Kidney (tissue), 14 donors: ENCODE data around the gene HENMT1. TPM values are rescaled to one million over a fixed set of nuclear protein-coding genes. Genes with fewer than 3 reads are reported as not detected.
"Not testable (repeated sequence)": the region's sequence is repeated elsewhere in the genome, so short reads cannot be mapped to it uniquely, and the experiment has no call there.

Experiments used
- DNase-seq, 5 donors: peaks; one replicate each; pipeline ENCODE4 v3.0.0-alpha.2; 2013 to 2020
- FAIRE-seq: peaks from 2 replicates; lab custom pipeline; 2012; peaks lifted over from hg19 to GRCh38; lab: Jason Lieb, UNC
- H3K27ac ChIP-seq, 2 donors: one replicate each; pipeline ENCODE4 v1.7.0; 2013; ENCODE audit warnings: low read depth in 2 of 2, low read length in 2 of 2, inconsistent platforms in 1 of 2
- H3K27me3 ChIP-seq: one replicate; pipeline ENCODE4 v1.7.1; 2013; ENCODE audit warnings: low read length, inconsistent platforms; ENCODE audit not compliant: control insufficient read depth, insufficient read depth
- H3K36me3 ChIP-seq, 3 donors: one replicate each; pipeline versions ENCODE4 v1.7.0 to v1.7.1; 2013; ENCODE audit warnings: low read length in 3 of 3, control low read depth in 1 of 3, inconsistent platforms in 1 of 3; ENCODE audit not compliant: insufficient read depth in 3 of 3, control insufficient read depth in 2 of 3
- H3K4me1 ChIP-seq, 3 donors: one replicate each; pipeline versions ENCODE4 v1.7.0 to v1.7.1; 2013; ENCODE audit warnings: low read length in 3 of 3, inconsistent platforms in 1 of 3, low read depth in 1 of 3; ENCODE audit not compliant: control insufficient read depth in 2 of 3, insufficient read depth in 2 of 3
- H3K4me3 ChIP-seq, 3 donors: one replicate each; pipeline versions ENCODE4 v1.7.0 to v1.8.1; 2013; ENCODE audit warnings: low read length in 3 of 3, control low read depth in 1 of 3, inconsistent platforms in 1 of 3
- H3K9ac ChIP-seq, 3 donors: one replicate each; pipeline versions ENCODE4 v1.7.0 to v1.7.1; 2013; ENCODE audit warnings: low read length in 3 of 3, control low read depth in 1 of 3, inconsistent platforms in 1 of 3
- H3K9me3 ChIP-seq, 3 donors: one replicate each; pipeline versions ENCODE4 v1.7.0 to v1.7.1; 2013; ENCODE audit warnings: low read length in 3 of 3, control low read depth in 1 of 3, inconsistent platforms in 1 of 3; ENCODE audit not compliant: control insufficient read depth in 2 of 3, insufficient read depth in 1 of 3
- CTCF ChIP-seq: IDR thresholded peaks from 3 replicates; pipeline ENCODE4 v1.5.1; 2012; ENCODE audit warnings: mild to moderate bottlenecking, moderate library complexity, borderline replicate concordance; ENCODE audit not compliant: insufficient read depth; ENCODE audit errors: extremely low read depth
- intact Hi-C: fragments of 100-400 bp; cut with DNase I; formaldehyde crosslinking; loops from one replicate; pipeline ENCODE4 v1.11.1; 2022
- polyA plus RNA-seq: library from polyadenylated mRNA; stranded (reverse); fragments of 350-450 nt; fragmentation: Illumina TruSeq; extraction: RNeasy Lipid Tissue Mini Kit (QIAGEN cat#74804); gene quantifications from one replicate; pipeline ENCODE4 v1.2.3, GENCODE V29; 2014; ENCODE audit warnings: low read depth, low replicate concordance; ENCODE audit not compliant: insufficient read depth
- total RNA-seq: library from RNA; stranded (reverse); fragmentation: NEBNext Ultra II Directional; extraction: Animal tissue kit (Norgen Biotek cat#: 25700); gene quantifications from one replicate; pipeline ENCODE4 v1.2.1, GENCODE V29; 2021
- donor health status: control.
- donor health status: control.
- donor health status: control.
- donor health status: control.
- donor health status: control.
- donor health status: DM: yes; HTN: yes; CAD: no.
- donor health status: Normal renal cell carcinoma (clear cell type).

The HENMT1 gene
- total and polyA plus RNA-seq, 2 donors from 2014 or later = 3.1 to 5.2 TPM

- Histone ChIP-seq H3K4me3 (no peak overlapping the region), H3K27me3 (no peaks in the 10 kb centered on the region), H3K27ac (no peak overlapping the region), H3K4me1 (no peaks in the 10 kb centered on the region), H3K9me3 (no peaks in the 10 kb centered on the region), H3K9ac (no peak overlapping the region), H3K36me3 (no peaks in the 10 kb centered on the region)
- intact Hi-C loops = no loop called here
- DNase-seq (no peak), FAIRE-seq (no peak)
- TF ChIP-seq CTCF = no peak
Measured at GRCh38 chr1:108685529-108685928, 24.6 kb upstream of the HENMT1 start.

GRCh38 chr1:108681701-108682100 is 20.8 kb upstream of the HENMT1 start:
- intact Hi-C loops, DNase-seq, H3K27me3 ChIP-seq, H3K36me3 ChIP-seq, H3K4me3 ChIP-seq, H3K4me1 ChIP-seq, FAIRE-seq, H3K9me3 ChIP-seq, H3K27ac ChIP-seq, H3K9ac ChIP-seq: not testable (repeated sequence)

- DNase-seq = no peak
- H3K27me3 ChIP-seq = no peaks in the 10 kb centered on the region
- intact Hi-C loops = no loop called here
- H3K9ac ChIP-seq = no peak overlapping the region
- H3K36me3 ChIP-seq = no peaks in the 10 kb centered on the region
- FAIRE-seq = no peak
- no peak overlapping the region for H3K27ac ChIP-seq
- TF ChIP-seq CTCF = no peak
- no peaks in the 10 kb centered on the region for H3K9me3 ChIP-seq
- peak overlapping the region in 2 of 3 donors; percentile 34 to 44 for H3K4me3 ChIP-seq
- no peaks in the 10 kb centered on the region for H3K4me1 ChIP-seq
Measured at GRCh38 chr1:108679586-108680213, 18.8 kb upstream of the HENMT1 start.

GRCh38 chr1:108678706-108679105 is 17.8 kb upstream of the HENMT1 start:
- H3K27ac ChIP-seq = no peak overlapping the region
- no peaks in the 10 kb centered on the region for H3K4me1 ChIP-seq
- no peaks in the 10 kb centered on the region for H3K27me3 ChIP-seq
- no peak overlapping the region for H3K9ac ChIP-seq
- FAIRE-seq (no peak), DNase-seq (peak in 1 of 5 donors; percentile 46)
- no peak for TF ChIP-seq CTCF
- no peaks in the 10 kb centered on the region for H3K36me3 ChIP-seq
- intact Hi-C loops = no loop called here
- H3K9me3 ChIP-seq = no peaks in the 10 kb centered on the region
- H3K4me3 ChIP-seq = no peak overlapping the region
